Tongue (tissue), 3 donors: ENCODE data around the gene ERVH48-1. TPM values are rescaled to one million over a fixed set of nuclear protein-coding genes. Genes with fewer than 3 reads are reported as not detected.
"Not testable (repeated sequence)": the region's sequence is repeated elsewhere in the genome, so short reads cannot be mapped to it uniquely, and the experiment has no call there.

ENCODE experiments used
- DNase-seq: peaks from one replicate; pipeline ENCODE4 v3.0.0-alpha.2; 2015
- small RNA-seq: library from RNA; depleted of rRNA; stranded (forward); fragments of <200 nt; gene quantifications from one replicate; pipeline ENCODE3, GENCODE V24; 2014; ENCODE audit warnings: low replicate concordance
- total RNA-seq: library from RNA; depleted of rRNA; stranded (reverse); fragments of >200 nt; gene quantifications from one replicate; pipeline ENCODE4 v1.2.3, GENCODE V29; 2014

The ERVH48-1 gene
- total RNA-seq, 1 donor from 2014 or later: not detected

DNA sequence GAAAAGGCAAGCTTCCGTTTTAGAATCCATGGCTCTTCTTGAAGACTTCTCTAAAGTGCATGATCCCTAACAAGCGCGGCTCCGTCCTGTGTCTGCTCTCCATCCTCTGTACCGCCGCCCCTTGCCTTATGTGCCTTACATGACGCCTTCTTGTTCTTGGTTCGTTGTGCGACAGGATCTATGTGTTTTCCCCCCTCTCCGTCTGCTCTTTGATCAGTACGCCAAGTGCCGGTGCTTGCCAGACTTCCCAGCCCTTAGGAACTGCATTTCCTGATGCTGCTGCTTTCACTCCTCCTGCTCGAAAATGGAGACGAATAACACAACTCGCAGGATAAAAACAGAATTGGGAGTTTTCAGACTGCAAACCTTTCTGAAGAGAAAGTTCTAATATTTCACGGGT lies 19.2 kb downstream of the ERVH48-1 start:
- no peak for DNase-seq

DNA sequence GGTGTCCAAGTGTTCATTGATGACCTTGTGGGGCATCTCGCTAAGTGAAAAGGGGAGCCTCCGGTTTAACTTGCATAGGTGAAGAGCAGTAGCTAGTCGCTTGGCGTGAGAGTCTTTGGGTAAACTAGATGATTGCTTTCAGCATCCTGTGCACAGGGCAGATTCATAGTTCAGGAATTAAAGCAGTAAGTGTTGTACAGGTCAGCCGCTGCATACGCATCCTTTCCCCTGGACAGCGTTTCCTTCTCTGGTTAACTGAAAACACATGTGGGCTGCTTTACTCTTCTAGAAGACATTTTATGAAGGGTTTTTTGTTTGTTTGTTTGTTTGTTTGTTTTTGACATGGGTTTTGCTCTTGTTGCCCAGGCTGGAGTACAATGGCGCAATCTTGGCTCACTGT lies 20.2 kb downstream of the ERVH48-1 start:
- no peak for DNase-seq

DNA sequence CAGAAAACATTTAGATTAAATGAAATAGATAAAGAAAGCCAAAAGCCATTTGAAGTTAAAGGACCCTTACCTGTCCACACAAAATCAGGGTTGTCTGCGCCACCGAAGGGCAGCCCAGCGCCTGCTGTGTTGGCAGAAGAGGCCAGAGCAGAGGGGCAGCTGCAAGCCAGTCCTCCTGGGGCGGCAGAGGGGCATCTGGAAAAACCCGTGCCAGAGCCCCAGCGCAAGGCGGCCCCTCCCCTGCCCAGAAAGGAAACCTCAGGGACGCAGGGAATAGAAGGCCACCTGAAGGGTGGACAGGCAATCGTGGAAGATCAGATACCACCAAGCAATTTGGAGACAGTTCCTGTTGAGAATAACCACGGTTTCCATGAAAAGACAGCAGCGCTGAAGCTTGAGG lies 21.6 kb downstream of the ERVH48-1 start:
- no peak for DNase-seq

DNA sequence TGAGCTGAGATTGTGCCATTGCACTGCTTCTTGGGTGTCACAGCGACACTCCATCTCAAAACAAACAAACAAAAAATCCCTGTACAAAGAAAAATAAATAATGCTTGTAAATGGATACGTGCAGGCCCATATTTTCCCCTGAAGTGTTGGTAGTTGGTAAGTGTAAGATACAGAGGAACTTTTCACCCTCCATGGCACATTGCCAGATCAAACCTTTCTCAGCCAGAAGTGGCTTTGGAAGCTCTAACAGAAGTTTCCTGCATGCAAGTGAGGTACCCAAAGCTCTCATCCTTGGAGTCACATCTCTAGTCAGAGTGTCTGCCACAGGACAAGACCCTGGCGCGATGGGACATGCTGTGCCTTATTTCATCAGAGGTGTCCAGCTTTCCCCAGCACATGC lies 25.0 kb downstream of the ERVH48-1 start:
- DNase-seq: no peak

DNA sequence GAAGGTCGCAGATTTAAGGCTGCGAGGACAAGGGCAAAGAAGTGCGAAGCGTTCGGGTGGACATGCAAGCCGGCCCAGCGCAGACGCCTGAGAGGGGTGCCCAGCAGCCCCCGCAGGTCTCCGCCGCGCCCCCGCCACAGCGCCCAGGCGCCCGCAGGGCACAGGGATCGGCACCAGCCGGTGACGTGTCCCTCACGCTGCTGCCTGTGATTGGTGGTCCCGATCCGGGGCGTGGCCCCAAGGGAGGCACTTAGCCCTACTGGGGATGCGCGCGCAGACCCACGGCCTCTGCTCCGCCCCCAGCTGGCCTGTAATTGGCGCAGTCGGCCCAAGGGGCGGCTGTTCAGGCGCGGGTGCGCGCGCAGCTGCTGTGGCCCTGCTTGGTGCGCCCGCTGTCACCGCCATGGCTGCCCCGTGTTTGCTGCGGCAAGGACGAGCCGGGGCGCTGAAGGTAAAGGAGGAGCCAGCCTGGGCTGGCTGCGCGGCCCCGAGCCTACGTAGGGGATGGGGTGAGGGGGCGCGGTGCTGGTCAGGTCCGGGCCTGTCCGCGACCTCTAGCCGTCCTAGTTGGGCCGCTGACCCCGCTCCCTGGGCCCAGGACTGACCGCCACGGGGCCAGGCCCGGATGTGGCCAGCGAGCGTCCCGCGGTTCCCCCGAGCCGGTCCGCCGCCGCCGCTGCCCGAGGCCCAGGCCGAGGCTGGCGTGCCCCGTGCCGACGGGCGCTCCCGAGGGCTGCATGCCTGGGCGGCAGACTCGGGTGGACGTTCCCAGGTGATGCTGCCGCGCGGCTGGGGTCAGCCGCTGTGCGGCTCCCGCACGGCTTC lies 32.3 kb downstream of the ERVH48-1 start, which contains the start of gene NDUFV3:
NDUFV3 (plus strand) TSS at position 379 of the 825 bp plus-strand sequence; CDS start at position 404, 25 bp downstream.
- peak; percentile 100 for DNase-seq

DNA sequence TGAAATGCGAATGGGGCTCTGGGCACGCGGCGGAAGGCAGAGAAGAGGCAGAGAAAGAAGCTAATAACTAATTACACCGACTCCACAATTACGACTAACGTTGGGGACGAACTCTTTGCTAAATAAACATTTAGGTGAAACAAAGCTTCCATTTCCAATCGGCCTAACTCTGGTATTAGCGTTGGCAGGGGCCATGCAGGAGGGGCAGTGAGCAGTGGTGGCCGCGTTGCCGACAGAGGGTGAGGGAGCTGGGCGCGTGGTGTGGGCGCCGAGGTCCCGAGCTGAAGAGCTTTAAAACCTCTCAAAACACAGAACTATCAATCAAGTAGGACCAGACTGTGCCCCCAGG lies 32.9 kb downstream of the ERVH48-1 start:
- no peak for DNase-seq

DNA sequence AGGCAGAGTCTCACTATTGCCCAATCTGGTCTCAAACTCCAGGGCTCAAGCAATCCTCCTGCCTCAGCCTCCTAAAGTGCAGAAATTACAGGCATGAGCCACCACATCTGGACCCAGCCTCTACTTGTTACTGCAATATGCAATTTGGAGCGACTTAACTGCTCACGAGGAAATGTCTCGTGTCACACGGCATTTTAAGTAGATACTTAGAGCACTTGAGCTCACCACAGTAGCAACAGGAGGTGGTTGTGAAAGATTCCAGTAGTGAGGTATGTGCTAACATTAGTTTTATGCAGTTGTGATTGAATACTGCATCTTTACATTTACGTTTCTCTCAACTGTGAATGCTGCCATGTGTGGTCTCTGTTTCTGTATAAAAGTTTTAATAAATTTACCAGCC lies 38.1 kb downstream of the ERVH48-1 start:
- no peak for DNase-seq

DNA sequence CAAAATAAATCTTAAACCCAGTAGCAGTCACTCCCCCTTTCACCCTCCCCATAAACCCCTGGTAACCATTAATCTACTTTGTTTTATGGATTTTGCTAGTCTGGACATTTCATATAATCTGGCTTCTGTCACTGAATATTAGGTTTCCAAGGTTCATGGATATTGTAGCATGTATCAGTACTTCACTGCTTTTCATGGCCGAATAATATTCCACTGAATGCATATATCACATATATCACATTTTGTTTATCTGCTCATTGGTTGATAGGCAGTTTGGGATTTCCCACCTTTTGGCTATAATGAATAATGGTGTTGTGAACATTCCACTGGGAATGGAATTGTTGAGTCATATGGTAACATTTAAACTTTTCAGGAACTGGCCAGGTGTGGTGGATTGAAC lies 41.5 kb downstream of the ERVH48-1 start:
- DNase-seq: no peak

DNA sequence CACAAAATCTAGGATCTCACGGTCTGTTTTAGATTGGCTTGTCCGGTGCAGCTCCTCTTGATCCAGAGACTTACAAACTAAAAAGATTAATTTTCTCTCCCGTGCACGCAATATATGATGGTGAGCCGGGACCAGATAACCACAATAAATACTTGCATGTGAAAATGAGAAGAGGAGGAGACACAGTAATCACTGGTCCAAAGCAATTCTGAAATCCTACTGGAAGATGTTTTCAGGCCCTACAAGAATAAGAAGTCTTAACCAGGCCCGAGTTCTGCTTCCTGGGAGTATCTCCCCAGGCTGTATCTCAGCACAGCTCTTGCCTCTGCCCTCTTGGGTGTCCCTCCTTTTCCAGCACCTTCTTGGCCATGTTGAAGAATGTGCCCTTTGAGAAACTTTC lies 45.1 kb downstream of the ERVH48-1 start:
- DNase-seq: no peak

DNA sequence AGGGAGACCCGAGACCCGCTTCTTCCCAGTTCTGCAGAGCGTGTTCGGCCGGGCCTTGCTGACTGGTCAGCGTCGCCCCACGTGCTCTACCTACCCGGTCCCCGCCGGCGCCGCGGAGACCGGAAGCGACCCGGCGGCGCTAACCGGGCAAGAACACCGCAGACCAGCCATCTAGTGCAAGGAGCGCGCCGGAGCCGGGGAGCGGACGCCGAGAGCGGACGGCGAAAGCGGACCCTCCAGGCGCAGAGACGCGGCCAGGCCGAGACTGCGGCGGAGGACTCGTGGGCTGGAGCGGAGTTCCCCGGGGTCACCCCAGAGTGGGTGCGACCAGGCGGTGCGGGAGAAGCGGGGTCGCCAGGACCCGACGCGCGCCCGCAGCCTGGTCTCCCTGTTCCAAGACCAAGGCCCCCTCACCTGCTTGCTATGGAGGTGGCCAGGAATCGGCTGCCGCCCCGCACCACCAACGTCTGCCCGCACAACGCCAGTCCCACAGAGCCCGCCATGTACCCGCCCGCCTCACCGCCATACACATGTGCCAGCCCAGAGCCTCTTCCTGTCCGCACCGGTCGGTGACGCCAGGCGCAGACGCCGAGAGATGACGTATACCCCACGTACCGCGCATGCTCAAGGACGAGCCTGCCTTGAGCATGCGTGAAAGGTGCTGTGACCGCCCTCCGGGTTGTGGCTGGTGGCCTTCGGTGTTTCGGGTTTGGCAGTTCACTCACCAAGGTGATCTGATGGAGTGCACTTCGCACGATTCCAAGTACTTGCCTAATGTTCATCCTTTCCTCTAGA lies 46.2 kb downstream of the ERVH48-1 start, which contains the start of gene WDR4:
WDR4 (minus strand) TSS at position 547 of the 795 bp plus-strand sequence; CDS start at position 503, 44 bp downstream.
- DNase-seq: peak; percentile 99

DNA sequence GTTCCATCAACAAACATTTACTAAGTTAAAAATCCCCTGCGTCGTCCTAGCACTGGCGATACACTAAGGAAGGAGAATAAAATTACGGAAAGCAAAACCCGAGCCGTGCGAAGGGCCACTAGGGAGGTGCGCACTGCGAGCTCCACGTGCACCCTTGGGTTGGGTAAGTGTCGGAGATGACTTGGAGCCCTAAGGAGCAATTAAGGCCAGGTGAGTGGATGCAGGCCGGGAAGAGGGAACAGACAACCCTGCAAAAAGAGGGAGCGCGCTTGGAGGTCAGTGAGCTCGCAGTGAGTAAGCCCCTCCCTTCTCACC lies 46.8 kb downstream of the ERVH48-1 start:
- DNase-seq: no peak

DNA sequence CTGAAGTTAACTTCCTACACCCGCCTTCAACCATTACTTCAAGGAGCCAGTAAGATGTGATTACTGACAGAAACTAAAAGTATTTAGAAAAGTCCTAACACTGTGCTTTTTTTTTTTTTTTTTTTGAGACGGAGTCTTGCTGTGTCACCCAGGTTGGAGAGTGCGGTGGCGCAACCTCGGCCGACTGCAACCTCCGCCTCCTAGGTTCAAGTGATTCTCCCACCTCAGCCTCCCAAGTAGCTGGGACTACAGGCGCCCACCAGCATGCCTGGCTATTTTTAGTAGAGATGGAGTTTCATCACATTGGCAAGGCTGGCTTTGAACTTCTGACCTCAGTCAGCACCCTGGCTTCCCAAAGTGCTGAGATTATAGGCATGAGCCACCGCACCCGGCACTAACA lies 49.6 kb downstream of the ERVH48-1 start:
- not testable (repeated sequence) for DNase-seq

DNA sequence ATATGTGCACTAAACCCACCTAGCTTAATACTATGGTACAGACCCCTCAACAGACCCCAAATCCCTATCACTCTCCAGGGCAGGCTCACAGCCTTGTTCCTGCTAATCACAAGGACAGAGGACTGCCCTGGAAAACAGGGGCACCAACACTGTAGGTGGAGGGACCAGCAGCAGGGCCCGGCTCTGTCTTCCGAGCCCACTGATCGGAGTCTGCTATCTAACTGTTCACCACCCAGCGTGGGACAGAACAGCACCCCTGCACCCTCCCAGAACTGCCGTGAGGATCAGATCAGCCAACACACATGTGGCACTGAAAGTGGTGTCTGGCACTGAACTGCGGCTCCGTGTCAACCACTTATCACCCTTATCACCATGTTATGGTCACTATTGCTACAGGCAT lies 52.3 kb downstream of the ERVH48-1 start:
- DNase-seq: no peak

DNA sequence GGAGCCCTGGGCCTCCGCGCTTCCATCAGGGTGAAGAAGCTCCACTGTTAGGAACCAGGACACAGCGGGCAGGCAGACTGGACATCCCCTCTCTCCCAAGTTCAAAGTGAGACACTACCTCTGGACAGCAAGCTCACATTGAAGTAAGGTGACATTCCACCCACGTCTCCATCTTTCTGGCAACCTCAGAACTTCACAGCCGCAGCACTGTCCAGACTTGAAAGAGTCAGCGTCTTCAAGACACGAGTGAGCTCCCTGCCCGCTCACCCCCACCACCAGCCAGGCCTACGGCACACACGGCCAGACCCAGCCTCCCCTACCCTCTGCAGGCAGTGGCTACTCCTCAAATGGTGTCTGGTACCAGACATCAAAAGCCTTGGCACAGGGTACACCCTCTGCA lies 57.2 kb downstream of the ERVH48-1 start:
- no peak for DNase-seq

Small RNA genes within 50 kb of the gene (small RNA-seq; reads per million reads assigned to genes)
- not detected for gene MIR5692B

Other genes starting within 250 kb of the ERVH48-1 start
- 13.7 TPM for gene WDR4, start 46.1 kb downstream of the ERVH48-1 start, total RNA-seq
- gene NDUFV3, start 32.3 kb downstream of the ERVH48-1 start, total RNA-seq: 57.1 TPM
- 9.4 TPM for gene PKNOX1, start 48.9 kb upstream of the ERVH48-1 start, total RNA-seq
- gene CBS, start 150.2 kb upstream of the ERVH48-1 start, total RNA-seq: 6.2 TPM
- gene U2AF1, start 181.9 kb upstream of the ERVH48-1 start, total RNA-seq: 33.4 TPM
- gene CRYAA, start 243.4 kb upstream of the ERVH48-1 start, total RNA-seq: not detected